NCI-H1930 (cell line): ENCODE results near the gene TMEM123.
"Not testable (repeated sequence)": the region's sequence is repeated elsewhere in the genome, so short reads cannot be mapped to it uniquely, and the experiment has no call there.

Experiments used
- DNase-seq, 2 experiments: peaks; one replicate each; lab custom pipeline; 2025; lab: John Stamatoyannopoulos, UW

Gene TMEM123

DNA sequence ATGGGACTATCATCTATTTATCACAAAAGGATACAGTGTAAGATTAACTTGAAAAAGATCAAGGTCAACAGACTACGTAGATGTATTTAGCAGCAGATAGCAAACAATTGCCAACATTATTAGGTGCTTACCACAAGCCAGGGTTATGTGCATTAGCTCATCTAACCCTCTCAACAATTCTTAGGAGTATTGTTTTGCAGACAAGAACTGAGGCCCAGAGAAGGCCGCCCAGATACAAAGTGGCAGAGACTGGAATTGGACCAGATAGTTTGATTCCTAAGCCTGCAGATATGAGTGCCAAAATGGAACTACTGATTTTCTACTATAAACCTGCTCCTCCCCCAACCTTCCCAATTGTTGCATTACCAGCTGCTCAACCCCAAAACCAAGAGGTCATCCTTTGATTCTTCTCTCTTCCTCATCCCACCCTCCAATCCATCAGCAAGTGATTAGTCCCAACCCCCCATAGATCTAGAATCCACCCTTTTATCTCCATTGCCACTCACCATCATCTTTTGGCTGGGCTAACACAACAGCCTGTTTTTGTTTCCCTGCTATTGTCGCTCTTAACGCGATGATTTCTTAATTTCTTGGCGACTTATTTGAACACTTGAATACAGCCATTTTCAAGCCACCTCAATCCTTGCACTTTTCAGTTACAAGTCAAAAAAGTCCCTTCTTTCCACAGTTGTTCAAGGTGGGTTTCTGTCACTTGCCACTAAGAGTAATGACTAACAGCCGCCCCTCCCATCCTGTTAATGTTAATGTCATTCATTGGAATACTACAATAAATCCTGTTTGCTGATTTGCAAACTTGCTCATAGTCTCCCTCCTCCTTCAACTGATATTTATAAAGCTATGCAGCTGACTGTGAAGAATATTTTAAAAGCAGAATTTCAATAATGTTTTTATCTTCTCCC lies 2.7 kb downstream of the TMEM123 start:
- DNase-seq: no peak

DNA sequence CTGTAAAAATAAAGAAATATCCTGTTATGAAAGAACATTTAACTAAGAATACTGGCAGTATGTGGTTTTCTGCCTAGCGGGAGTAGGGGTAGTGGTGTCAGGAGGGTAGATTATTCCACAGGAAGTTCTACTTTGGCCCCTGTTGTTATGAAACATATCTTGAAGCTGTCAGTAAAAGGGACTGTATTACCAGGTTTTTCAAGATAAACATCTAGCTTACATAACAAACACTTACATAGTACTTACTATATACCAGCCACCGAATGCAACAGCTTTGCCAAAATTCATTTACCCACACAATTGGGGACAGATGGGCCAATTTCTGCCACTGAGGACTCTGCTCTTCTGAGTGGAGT lies 3.7 kb downstream of the TMEM123 start:
- no peak for DNase-seq

DNA sequence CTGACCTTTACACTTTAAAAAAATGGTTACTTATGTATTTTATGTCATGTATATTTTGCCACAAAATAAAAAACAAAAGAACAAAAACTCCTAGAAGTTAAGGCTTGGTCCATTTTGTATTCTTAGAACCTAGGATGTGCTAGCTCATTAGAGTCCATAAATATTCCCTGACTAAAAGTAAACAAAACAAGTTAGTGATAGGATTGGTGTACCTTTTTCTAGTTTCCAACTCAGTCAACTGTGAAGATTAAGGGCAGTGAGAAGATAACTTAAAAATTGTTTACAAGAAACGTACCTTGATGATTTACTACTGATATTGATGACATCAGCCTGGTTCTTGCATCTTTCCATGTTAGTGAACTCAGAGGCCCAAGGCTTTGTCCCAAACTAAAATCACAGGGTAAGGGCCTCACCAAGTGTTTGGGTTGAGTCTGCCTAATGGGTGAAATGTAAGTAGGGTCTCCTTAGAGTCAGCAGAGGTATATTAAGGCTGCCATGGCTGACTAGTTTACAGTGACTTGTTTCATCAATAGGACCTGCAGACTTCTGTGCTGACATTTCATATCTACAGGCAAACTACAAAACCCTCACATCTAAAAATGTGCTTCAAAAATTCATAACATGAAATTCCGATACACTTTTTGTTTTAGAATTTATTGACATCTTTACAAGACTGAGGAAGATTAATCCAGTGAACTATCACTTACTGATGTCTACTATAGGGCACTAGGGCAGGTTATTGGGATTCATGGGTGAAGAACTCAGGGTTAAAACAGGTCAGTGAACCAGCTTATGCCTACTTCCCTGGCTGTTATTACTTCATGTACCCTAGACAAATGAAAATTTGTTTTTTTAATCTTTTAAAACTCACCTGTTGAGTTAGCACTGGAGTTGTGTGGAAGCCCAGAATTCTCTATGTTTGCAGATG lies 4.4 kb downstream of the TMEM123 start:
- DNase-seq: no peak

DNA sequence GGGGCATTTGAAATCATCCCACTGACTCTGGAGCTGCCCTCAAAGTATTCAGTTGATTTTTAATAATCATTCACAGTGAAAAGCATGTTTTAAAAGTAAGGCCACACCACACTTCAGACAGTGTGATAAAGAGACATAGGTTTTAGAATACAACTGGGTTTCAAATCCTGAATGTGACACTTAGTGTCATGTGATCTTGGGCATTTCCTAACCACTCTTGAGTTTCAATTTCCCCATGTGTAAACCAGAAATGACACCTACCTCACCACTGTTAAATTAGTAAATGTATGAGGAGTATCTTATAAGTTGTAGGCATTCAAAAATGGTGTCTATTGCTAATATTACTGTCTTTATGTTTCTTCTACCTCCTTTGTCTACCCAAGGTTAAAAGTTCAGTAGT lies 5.4 kb downstream of the TMEM123 start:
- DNase-seq: no peak

DNA sequence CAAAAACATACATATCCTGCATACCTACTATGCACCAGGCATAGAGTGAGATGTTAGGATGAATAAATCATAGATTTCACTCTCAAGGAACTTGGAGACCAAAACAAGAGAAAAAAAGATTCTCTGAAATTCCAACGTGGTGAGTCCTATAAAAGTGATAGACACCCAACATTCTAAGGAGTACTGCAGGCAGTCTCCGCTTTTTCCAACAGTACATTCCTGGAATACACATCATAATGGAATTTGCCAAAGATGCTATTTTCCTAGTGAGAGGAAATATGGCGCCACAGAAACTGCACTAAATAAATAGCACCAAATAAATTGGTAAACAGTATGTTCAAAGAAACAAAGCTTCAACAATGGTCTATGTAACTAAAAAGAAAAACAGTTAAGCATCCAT lies 6.0 kb downstream of the TMEM123 start:
- no peak for DNase-seq

DNA sequence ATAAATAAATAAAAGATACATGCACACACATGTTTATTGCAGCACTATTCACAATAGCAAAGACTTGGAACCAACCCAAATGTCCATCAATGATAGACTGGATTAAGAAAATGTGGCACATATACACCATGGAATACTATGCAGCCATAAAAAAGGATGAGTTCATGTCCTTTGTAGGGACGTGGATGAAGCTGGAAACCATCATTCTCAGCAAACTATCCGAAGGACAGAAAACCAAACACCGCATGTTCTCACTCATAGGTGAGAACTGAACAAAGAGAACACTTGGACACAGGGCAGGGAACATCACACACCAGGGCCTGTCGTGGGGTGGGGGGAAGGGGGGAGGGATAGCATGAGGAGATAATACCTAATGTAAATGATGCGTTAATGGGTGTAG lies 7.9 kb downstream of the TMEM123 start:
- DNase-seq: not testable (repeated sequence)

DNA sequence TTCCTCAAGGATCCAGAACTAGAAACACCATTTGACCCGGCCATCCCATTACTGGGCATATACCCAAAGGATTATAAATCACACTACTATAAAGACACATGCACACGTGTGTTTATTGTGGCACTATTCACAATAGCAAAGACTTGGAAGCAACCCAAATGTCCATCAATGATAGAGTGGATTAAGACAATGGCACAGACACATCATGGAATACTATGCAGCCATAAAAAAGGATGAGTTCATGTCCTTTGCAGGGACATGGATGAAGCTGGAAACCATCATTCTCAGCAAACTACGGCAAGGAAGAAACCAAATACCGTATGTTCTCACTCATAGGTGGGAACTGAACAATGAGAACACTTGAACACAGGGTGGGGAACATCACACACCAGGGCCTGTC lies 8.4 kb downstream of the TMEM123 start:
- not testable (repeated sequence) for DNase-seq

DNA sequence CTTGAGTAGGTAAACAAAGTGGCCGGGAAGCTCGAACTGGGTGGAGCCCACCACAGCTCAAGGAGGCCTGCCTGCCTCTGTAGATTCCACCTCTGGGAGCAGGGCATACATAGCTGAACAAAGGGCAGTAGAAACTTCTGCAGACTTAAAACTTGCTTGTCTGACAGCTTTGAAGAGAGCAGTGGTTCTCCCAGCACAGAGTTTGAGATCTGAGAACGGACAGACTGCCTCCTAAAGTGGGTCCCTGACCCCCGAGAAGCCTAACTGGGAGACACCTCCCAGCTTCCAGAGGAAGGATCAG lies 13.6 kb downstream of the TMEM123 start:
- DNase-seq: not testable (repeated sequence)

DNA sequence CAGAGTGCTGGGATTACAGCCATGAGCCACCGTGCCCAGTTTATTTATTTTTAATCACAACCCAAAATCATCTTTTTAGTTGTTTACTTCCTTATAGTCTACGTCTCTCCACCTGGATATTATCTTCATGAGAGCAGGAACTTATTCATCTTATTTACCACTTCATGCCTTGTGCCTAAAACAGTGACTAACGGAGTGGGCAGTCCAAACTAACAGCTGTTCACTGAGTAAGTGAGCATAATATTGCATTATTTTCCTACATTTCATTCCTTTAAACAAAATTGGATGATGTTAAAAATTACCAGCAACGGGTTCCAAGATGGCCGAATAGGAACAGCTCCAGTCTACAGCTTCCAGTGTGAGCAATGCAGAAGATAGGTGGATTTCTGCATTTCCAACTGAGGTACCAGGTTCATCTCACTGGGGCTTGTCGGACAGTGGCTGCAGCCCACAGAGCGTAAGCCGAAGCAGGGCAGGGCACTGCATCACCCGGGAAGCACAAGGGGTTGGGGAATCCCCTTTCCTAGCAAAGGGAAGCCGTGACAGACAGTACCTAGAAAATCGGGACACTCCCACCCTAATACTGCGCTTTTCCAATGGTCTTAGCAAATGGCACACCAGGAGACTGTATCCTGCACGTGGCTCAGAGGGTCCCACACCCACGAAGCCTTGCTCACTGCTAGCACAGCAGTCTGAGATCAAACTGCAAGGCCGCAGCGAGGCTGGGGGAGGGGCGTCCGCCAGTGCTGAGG lies 14.1 kb downstream of the TMEM123 start:
- DNase-seq: no peak

DNA sequence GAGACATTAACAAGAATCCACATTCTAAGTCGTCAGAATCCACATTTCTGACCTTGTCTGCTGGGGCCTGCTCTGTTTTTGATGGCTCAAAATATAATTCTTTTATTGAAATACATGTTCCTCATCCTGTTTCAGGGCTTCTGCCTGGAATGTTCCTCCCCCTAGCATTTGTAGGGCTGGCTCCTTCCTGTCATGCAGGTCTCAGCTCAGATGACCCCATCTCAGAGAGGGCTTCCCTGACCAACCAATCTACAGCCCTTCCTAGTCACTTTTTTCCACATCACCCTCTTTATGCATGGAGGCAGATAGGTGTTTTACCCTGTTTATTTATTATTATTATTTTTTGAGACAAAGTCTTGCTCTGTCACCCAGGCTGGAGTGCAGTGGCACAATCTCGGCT lies 14.8 kb downstream of the TMEM123 start:
- no peak for DNase-seq

DNA sequence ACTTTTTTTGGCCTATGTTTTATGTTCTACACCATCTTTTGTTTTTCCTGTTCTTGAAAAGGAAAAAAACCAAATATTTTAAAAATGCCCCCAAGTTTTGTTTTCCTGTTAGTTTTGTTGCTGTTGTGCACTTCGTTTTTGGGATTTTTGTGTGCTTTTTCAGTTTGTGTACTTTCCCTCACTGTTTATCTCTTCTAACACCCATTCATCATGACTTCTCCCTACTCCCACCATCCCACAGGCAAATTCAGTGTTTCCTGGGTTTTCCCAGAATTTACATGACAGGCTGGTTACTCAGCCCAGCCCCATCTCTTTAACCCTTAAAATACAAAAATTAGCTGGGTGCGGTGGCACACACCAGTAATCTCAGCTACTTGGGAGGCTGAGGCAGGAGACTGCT lies 15.6 kb downstream of the TMEM123 start:
- no peak for DNase-seq

DNA sequence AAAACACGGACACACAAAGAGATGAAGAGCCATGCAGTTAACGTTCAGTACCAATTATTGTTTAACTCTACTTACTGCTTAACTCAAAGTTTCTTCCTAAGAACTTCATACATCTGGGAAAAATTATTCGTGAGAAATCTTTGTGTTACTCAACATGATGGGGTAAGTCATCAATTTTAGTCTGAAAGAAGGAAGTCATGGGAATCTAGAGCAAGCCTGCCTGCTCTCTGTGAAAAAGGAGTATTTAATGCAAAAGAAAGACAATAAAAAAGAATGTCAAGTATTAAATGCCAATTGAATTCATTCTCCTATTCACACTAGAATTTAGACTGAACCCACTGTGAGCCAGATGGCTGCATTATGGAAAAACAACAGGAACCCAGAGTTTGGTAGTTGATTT lies 16.0 kb downstream of the TMEM123 start:
- DNase-seq: no peak

DNA sequence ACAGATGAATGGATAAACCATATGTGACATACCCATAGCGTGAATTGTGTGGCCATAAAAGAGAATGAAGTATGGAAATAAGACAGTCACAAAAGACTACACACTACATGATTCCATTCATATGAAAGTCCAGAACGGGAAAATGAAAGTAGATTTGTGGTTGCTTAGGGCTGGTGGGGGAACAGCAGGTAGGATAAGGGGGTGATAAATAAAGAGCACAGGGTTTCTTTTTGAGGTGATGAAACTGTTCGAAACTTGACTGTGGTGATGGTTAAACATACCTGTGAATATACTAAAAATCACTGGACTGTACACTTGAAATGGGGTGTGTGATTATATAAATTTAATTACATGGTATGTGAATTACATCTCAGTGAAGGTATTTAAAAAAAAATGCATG lies 16.9 kb downstream of the TMEM123 start:
- no peak for DNase-seq

DNA sequence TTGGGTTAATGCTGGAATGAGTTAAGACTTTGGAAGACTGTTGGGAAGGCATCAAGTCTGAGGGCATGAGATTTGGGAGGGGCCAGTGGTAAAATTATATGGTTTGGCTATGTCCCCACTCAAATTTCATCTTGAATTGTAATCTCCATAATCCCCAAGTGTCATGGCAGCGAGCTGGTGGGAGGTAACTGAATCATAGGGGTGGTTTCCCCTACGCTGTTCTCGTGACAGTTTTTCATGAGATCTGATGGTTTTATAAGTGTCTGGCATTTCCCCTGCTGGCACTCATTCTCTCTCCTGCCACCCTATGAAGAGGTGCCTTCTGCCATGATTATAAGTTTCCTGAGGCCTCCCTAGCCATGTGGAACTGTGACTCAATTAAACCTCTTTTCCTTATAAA lies 19.0 kb downstream of the TMEM123 start:
- DNase-seq: not testable (repeated sequence)

DNA sequence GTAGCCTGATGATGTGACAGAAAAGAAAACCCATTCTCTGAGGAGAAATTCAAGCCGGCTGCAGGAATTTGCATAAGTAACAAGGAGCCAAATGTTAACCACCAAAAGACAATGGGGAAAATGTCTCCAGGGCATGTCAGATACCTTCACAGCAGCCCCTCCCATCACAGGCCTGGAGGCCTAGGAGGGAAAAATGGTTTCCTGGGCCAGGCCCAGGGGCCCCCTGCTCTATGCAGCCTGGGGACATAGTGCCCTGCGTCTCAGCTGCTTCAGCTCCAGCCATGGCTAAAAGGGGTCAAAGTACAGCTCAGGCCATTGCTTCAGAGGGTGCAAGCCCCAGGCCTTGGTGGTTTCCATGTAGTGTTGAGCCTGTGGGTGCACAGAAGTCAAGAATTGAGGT lies 20.0 kb downstream of the TMEM123 start:
- DNase-seq: not testable (repeated sequence)

DNA sequence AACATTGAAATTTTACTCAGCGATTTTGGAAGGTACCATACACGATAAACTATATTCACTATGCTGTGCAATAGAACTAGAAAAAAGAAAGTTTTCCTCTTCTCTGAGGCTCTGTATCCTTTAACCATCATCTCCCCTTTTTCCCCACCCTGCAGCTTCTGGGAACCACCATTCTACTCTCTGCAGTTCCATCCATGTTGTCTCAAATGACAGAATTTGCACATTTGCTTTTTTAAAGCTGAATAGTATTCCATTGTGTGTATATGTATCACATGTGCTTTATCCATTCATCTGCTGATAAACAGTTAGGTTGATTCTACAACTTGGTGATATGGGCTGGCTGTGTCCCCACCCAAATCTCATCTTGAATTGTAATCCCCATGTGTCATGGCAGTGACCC lies 21.2 kb downstream of the TMEM123 start:
- DNase-seq: no peak

DNA sequence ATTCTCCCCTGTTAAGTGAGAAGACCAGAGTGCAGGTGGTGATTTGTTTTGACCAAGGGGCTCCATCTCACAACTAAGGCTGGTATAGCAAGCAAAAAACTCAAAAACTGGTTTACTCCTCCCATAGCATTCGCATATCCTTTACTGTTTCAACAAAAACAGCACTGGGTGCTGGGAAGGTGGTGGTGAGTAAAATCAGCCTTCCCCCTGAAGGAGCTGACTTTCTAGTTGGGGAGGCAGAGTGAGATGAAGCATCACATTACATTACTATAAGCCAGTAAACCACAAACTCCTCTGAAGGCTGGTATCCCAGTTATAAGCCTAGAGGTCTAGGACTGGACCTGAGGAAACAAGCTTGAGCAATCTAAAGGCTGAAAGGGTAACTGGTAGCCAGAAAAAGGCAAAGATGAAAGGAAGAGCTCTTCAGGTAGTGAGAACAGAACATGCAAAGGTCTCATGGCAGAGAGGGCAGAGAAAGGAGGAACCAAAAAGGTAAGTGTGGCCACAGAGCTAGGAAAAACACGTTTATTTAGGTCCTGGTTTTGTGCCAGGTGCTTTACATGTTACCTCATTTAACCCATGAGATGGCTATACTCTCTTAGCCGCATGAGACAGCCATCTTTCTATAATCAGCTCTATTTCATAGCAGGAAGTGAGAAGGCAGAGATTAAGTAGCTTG lies 22.3 kb downstream of the TMEM123 start:
- no peak for DNase-seq

DNA sequence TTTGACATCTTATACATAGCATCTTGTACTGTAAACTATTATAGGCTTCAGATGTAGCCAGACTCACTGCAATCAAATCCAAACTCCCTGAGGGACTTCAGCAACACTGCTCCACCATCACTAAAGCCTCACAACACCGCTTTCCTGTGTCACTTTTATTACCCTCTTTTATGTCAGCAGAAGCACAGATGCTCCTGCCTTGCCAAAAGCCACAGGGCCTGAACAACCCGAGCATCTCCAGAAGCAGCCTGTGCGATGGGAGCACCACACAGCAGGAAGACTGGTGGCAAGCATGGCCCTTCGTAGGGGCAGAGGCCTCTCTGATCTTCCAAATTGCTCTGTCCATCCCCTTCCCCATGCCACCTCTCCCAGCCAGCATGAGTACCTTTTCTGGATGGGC lies 22.9 kb downstream of the TMEM123 start:
- DNase-seq: no peak

DNA sequence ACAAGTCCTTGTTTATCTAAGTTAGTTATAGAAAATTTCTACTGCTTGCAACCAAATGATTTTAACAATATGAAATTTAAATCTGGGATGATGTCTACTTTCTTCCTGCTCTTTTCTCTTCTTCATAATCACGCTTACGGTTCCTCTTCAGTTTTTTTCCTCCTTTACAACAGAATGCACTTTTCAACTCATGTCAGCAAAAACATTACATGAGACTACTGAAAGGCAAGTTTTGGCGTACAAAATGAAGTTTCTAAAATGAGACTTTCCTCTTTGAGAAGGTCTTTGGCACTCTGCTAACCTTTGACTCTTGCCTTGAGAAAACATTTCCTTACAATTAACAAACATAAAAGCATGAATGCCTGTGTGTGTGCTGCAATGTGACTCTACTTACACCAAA lies 23.3 kb downstream of the TMEM123 start:
- no peak for DNase-seq

DNA sequence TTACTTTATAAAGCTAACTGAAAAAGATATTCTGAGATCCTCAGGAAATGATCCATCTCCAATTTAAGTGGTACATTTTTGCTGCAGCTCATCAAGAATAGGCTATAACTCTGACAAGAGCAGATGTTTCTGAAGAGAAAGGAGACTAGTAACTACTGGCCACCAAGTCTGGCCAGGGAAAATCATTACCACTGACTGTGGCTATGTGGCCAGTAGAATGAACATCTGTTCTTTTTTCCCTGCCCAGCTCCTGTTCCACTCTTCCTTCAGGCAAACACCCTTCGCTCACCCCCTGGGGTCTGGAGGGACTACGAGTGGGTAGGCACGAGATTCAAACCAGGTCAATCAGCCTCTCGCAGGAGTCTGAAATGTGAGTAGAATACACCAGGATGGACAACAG lies 23.9 kb downstream of the TMEM123 start:
- no peak for DNase-seq

DNA sequence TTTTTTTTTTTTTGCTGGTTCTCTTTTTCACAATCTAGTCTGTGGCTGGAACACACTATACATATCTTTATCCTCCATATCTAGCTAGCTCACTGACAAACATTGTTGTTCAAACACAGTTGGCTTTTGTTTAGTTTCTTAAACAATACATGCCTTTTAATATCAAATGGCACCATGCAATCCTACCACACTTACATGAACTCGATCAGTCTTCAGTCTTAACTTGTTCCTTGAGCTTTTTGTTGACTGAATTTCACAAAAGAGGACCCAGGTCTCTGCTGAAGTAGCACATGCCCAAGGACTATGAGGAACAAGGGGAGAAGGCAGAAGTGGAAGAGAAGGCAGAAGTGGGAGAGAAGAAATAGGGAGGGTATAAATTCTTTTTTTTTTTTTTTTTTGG lies 25.5 kb downstream of the TMEM123 start:
- no peak for DNase-seq

DNA sequence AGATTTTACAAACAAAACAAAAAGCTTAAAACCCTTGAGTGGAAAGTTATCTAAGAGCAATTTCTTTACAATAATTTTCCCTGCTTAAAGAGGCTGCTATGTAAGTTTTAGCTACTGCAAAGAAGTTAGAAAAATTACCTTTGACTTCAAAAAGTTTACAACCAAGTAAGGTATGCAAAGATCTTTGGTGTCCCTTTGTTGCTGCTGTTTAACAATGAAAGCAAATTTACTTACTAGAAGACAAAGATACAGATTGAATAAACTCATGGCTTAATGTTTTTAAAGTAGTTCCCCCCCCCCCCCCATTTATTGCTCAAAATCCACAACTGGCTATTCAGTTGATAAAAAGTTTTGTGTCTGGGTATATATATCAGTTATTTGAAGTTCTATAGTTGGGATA lies 26.0 kb downstream of the TMEM123 start:
- no peak for DNase-seq
